Stimulated activated CD8-positive, alpha-beta memory T cell treated with anti-CD3 and anti-CD28 coated beads, Interleukin-12 subunit alpha, Interleukin-12 subunit beta, amount 100 ng/mL, for 4 hours (primary cell): Measurements from ENCODE around the gene COL17A1.

Experiments used
- DNase-seq: peaks from one replicate; pipeline ENCODE4 v3.0.0-alpha.2; 2020; ENCODE audit warnings: low read depth

Gene COL17A1

DNA sequence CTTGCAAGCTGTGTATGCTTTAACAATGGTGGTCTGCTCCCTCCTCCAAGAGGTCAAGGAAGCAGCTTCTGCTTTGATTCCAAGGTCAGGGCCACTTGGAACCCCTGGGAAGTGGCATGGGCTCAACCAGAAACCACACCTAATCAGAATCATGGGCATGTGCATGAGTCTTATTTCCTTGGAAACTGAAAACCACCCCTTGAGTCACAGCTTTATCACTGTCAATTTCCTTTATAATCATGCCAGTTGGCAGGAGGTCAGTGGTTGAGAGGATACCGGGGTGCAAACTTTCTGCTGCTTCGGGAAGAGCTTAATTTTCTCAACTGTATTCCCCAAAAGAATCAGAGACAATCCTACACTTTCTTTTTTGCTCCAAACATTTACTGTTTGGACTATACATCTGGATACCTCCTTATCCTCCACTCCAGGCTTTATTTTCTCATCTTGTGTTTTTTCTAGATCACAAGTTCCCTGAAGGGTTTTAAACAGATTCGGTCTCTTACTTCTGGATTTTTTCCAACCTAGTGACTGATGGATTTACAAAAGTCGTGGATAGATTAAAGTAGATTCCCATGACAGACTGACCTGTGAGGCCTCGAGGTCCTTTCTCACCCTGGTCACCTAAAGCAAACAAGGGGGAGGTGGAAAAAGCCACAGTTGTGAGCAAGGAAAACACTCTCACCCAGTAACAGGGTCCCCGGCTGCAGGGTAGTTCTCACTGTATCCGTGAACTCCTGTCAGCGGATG, 36.0 kb downstream of the COL17A1 start:
- no peak for DNase-seq

DNA sequence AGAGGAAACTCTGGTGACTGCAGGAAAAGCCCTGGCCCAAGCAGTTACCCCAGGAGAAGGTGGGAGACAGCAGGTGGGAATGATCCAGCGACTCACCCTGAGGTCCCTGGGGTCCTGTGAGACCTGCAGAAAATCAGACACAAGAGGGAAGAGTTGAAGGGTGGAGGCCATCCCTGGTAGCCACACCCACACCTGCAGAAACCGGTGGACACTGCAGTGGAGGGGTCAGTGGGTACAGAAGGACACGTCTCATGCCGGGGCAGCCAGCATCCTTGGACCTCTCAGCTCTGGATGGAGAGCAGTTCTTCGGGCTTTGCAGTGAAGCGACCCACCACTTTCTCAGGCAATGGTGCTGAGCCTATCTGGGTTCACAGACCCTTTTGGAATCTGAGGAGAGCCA, 39.0 kb downstream of the COL17A1 start:
- DNase-seq, result no peak

DNA sequence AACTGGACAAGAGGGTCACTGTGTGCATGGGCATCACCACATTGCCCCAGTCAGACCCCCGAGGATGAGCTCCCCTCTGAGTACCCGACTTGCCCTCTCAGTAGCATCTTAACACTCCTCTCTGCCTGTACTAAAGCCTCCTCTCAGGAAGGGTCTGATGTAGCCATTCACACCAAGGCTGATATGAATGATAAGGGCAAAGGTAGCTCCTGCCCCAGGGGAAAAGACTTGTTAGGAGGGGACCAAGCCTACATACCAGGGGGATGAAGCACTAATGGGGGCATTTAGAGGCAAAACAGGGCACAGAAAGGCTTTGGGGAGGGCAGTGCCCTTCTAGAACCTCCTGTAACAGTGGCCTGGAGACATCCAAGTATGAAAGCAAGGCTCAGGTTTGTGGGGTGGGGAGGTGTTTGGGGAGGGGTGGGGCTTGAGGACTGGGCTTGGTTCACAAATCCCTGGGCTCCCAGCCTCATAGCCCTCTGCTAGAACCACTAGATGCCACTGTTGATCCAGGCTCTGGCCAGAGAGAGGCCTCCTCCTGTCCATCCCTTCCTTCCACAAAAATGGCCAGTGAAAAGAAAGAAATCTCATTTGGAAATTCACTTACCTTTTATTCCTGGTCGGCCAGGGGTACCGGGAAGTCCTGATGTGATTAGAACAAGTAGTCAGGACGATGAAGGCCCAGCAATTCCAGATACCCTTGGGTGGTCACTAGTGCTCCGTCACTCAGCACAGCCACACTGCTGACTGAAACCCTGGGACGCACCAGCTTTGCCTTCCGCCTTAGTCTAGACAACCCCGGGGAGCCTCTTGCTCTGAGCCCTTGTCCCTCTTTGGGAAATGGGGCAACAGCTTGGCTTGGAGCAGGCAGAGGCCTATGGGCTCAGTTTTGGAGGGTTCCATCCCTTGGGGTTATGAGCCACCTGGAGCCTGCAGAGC, 40.3 kb downstream of the COL17A1 start:
- DNase-seq, result no peak

DNA sequence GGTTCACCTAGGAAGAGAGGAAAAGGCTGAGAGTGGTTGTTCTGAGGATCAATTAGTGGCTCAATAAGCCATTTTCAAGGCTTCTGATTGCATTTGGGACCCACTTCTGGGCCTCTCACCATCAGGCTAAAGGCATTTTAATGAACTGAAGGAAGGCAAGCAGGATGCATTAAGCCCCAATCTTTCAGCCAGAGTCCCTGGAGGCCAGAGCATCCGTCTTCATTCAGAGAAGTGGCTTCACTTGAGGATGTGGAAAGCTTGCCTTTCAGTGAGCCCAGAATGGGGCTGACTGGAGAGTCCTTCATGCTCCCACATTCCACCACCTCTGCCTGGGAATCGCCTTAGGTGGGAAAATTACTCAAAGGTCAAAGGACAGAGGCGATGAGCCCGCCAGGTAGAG, 41.8 kb downstream of the COL17A1 start:
- no peak for DNase-seq

DNA sequence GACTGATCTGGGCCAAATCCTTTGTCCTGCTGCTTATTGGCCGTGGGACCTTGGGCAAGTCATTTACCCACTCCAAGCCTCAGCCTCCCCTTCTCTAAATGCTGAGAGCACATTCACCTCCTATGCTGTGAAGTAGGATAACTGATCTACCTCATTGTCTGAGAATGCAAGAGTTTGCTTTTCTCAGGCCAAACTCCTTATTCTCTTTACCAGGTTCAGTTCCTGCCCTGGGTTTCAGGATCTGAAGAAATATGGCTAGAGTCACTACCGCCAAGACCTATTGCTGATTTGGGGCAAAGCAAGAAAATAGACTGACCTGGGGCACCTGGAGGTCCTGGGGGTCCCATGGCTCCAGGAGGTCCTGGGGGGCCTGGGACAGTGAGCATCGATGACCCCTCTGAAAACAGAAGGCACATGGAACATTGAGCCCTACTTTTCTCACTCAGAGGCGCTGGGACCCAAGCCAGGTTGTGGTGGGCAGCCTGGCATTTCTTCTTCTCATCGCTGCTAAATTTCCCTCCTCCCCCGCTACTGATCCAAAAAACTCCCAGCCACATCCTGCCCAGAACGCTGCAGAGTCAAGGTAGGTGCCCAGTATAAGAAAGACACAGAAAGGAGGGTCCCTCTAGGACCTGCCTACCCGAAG, 42.4 kb downstream of the COL17A1 start:
- DNase-seq, result no peak

DNA sequence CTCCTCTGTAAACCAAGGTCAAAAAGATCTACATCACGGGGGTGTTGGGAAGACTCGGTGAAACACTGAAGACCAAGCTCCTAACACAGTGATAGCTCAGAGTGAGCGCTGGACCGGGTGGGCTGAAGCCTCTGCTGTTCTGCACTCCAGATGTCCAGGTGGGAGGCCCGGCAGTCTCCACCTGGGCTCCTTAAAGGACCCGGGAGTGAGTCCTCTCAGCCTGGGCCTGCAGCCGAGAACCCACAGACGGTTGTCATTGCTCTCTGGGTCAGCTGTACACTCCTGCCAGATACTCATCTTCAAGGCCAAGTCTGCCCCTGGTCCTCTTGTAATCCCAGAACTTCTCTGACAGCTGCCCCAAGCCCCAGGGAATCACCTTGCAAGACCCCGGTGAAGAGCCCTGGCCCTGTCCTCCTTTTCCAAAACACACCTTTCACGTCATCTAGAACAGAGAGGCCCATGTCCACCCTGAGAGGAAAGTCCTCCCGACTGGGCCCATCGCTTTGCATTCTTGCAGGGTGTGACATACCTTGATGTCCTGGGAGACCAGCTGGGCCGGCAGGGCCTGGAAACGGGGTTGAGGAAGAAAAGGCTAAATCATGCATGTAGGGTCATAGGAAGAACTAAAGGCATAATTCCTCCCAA, 43.7 kb downstream of the COL17A1 start:
- no peak for DNase-seq

DNA sequence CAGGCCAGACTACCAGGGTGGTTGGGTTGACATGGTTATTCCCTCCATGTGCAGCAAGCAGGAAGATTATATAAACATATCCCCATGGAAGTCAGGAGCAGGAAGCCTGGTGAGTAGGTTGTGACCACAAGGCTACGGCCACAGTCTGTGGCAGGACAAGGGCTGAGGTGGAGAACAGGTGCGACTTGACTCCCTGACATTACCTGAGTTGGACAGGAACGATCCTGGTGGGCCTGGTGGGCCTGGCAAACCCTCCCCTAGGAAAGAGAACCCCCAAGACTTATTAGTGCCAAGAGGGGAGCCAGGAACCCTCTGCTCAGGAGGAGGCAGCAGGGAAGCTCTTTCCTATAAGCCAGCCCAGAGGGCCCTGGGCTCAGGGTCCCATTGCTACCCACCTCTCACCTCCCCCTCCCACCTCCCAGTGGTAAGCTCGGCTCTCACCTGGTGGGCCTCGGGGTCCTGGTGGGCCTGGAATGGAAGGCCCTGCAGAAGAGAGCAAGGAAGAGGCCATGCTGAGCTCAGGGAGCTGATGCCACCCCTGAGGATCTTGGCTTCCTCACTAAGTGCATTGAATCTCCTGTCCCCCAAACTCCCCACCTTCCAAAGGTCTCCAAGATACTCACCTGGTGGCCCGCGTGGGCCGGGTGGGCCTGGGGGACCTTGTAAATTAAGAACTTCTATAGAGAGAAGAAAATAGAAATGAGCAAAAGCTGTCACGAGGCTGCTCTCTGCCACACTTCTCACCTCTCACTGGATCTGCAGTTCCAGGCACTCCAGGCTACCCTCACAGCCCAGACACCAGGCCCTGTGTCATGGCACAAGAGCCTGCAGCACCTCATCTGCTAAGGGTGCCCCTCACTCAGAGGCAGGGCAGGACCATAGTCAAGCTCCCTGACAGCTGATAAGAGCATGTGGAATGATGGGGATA, 44.6 kb downstream of the COL17A1 start:
- DNase-seq, result no peak

DNA sequence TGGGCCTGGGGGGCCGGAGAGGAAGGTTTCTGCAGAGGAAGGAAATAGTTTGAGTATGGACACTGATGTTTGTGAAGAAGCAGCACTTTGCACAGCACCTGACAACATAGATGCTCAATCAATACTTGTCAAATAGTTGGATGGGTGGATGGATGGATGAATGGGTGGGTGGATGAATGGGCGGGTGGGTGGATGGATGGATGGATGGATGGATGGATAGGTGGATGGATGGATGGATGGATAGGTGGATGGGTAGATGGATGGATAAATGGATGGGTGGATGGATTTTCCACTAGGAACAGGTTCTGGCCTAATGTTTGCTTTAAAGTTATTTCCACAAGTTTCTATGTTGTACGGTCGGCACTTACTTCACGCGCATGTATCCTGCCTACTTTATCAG, 45.3 kb downstream of the COL17A1 start:
- DNase-seq, result no peak

DNA sequence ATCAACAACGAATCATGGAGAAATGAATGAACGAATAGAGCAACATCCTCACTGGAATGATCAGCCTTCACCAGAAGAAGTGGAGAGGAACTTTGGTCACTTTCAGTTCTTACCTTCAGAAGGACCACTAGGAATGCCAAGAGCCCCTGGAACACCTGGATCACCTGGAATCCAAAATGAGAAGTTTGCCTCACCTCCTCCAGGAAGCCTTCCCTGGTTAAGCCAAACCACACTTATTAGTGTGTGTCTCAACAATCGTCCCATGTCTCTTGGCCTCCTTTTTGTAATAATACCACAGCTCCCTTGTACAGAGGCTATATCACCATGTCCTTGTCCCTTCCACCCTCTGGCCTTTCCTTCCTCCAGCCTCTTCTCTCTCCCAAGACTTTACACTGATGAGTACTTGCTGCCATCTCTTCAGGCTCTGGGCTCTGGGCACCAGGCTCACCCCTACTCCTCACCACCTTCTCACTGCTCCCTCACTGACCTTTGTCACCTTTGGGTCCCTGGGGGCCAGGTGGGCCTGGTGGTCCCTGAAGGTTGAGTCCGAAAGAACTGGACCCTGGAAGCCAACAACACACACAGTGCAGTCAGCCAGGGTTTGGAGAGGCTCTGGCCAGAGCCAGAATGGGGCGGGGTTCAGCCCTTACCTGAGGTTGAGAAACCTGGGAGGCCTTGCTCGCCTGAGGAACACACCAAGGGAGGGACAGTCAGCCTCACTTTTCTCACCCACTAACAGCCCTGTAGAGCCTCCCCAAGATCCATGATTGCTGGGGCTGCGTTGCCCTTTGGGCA, 46.5 kb downstream of the COL17A1 start:
- no peak for DNase-seq

DNA sequence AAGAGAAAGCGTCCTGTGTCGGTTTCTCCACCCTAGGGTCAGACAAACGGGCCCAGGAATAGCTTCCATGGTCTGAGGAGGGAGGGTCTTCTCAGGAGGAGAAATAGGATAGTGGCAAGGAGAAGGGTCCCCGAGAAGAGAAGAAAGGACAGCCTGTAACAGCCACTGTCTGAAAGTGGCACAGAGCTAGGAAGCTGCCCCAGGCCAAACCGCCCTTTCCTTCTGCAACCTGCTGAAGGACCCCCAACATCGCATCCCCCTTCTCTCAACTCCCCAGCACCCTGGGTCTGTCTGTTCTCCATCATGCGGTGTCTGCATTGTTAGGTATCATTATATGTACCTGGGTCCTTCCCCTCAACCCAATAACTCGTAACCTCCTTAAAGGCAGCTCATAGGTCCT, 47.1 kb downstream of the COL17A1 start:
- no peak for DNase-seq

DNA sequence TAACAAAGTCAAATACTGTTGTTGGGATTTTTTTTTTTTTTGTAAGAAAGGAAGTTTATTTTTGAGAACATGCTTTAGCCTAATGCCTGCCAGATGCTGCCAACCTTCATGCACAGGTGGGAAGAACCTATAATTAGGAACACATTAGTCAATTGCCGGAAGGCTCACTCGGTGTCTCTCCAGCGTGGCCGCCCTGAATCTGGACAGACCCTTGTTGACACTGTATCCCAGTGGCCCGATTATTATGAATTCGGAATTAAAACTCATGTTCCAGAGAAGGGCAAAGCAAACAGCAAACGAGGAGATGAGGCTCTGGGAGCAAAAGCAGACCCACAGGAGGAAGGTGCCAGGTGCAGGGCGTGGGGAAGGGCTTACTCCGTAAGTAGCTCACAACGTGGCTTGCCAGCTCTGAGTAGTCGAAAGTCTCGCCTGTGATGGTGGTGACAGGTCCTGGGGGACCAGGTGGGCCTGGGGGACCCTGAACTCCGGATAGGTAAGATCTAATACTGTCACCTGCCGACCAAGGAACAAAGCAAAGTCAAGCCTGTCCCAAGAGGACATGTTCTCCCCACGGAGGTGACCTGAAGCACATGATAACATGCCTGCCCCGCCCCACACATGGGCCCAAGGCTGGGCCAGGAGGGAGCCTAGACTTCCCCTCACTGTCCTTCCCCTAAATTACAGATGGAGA, 48.3 kb downstream of the COL17A1 start:
- DNase-seq, result no peak

DNA sequence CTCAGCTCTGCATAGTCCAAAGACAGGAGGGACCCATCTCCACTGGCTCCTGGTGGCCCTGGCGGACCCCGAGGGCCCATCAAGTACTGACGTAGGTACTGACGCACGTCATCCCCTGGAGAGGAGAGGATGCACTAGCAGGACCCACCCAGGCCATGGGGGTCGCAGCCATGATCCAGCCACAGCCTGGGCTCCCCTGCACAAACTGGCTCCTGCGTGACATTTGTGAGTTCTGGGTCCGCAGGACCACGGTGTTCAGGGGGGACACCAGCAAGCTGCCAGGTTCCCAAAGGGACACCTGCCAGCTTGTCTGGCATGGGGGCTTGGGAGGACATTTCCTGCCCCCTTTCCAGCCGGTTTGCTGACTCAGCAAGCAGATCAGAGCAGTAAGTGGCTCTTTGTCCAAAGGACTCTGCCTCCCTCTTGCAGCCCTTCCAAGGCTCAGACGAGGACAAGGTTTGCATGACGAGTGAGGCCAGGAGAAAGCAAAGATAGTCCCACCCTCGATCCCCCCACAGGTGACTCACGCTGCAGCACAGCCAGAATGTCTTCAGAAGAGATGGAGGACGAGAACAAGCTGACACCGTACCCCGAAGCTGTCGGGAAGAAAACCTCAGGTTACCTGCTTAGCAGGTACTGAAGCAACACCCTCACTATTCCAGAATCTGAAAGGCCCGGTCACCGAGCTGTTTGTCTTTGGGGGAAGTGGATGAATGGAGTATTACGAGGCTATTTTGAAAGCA, 49.0 kb downstream of the COL17A1 start:
- DNase-seq, result no peak

DNA sequence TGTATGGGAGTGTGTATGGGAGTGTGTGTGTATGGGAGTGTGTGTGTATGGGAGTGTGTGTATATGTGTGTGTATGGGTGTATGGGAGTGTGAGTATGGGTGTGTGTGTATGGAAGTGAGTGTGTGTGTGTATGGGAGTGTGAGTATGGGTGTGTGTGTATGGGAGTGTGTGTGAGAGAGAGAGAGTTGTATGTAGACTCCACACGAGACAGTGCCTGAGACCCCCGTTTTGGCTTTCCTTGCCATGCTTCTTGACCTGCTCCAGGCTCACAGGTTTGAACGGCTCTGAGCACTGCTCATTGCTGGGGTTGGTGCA, 49.7 kb downstream of the COL17A1 start:
- no peak for DNase-seq

DNA sequence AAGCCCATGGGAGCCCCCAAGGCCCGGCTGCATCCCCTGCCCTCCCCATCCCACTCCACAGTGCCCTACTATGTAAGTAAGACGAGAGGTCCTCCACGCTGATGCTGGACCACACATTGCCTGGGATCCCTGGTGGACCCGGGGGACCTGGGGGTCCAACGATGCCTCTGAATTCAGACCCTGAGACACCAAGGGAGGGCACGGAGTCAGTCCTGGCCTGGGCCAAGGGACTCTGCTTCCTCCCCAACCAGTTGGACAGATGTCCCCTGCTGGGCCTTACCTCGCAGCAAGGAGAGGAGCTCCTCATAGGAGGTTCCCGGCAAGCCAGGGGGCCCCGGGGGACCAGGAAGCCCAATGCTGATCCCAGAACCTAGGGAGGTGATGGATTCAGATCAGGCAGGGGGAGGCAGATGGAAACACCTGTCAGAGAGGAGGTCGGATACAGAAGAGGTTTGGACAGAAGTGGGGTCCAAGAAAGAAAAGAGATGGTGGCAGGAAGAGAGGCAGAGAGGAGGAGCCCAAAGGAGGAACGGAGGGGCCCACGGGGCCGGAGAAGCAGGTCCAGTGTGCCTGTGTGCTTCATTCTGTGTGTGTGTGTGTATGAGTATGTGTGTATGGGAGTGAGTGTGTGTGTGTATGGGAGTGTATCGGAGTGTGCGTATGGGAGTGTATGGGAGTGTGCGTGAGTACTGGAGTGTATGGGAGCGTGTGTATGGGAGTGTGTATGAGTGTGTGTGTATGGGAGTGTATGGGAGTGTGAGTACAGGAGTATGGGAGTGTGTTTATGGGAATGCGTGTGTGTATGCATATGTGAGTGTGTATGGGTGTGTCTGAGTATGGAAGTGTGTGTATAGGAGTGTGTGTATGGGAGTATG, 50.2 kb downstream of the COL17A1 start:
- no peak for DNase-seq

DNA sequence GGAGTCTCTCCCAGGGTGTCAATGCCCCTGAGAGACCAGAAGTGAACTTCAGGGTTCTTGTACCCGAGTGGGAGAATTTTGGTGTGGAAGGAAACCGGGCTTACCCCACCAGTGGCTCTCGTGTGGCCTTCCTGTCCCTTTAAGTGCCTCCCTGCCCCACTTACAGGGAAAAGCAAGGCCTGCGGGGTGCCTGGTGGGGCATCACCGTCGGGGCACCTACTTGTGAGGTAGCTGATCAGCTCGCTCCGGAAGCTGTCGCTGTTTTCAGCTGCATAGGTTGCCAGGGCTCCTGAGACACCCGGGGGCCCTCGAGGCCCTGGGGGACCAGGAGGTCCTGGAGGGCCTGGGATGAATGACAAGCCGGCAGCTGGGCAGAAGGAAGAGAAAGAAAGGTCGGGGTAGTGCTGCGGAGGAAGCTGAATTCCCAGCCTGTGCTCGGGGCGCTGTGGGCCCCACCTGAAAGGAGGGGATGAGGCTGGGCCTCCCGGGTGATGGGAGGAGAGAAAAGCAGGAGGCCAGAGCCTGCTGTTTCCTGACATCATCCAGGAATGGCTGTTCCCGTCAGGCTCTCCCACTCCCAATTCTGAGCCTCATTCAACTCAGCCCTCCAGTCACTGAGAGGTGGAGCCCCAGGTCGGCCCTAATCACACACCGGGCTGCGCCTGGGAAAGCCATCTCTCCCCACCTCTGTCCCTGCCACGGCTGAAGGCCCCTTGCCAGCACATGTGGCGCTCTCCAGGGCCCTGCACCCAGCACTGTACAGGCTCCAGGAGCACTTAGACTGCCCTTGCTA, 51.1 kb downstream of the COL17A1 start:
- no peak for DNase-seq

DNA sequence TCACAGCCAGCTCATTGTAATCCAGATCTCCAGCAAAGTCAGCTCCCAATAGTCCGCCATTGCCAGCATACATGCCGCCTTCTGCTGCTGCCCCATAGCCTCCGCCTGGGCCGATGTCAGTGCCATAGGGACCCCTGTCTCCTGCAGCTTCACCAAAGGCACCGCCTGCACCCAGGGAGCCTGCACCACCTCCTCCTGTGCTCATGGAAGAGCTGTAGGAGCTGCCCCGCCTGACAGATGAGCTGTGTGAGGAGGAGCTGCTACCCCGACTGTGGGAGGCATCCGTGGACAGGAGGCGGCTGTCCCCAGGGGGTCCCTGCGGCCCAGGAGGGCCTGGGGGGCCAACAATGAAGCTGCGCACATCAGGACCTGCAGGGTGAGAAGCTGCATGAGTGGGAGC, 51.7 kb downstream of the COL17A1 start:
- no peak for DNase-seq

DNA sequence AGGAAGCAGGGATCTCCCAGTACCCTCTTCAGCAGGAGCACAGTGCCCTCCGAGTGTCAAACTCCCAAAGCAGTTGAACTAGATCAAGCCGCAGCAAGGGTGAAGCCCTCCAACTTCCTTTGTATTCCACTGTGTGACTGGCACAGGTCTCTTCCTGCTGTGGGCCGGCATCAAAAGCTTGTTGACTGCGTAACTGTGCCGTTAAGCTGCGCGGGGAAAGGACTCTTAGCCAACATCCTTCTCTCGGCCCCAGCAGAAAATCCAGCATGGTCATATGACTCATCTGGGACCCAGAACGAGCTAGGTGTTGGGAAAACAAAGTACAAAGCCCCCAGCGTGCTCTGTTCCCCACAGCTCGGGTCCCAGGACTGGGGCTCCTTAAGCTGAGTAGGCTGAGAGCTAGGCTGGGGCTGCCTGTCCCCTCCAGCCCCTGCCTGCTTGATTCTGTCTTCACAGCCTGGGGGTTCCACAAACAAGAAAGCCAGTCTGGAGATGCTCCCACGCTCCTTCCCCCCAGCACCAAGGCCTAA, 52.2 kb downstream of the COL17A1 start:
- DNase-seq, result no peak
